ENCODE results near the gene RNU1-3.
A peak's percentile ranks its signal among the peaks of the same experiment; 100 is the strongest.
"Not testable (repeated sequence)": the region's sequence is repeated elsewhere in the genome, so short reads cannot be mapped to it uniquely, and the experiment has no call there.

Gene RNU1-3

GRCh38 chr1:16693449-16694307, 26.9 kb upstream of the RNU1-3 start:
- not testable (repeated sequence) for DNase-seq (ENCODE audit: low spot score)

- DNase-seq (ENCODE audit: low spot score): not testable (repeated sequence)
Observed at GRCh38 chr1:16692717-16693448, 26.1 kb upstream of the RNU1-3 start.

GRCh38 chr1:16692283-16692682, 25.5 kb upstream of the RNU1-3 start:
- not testable (repeated sequence) for DNase-seq (ENCODE audit: low spot score)

DNA sequence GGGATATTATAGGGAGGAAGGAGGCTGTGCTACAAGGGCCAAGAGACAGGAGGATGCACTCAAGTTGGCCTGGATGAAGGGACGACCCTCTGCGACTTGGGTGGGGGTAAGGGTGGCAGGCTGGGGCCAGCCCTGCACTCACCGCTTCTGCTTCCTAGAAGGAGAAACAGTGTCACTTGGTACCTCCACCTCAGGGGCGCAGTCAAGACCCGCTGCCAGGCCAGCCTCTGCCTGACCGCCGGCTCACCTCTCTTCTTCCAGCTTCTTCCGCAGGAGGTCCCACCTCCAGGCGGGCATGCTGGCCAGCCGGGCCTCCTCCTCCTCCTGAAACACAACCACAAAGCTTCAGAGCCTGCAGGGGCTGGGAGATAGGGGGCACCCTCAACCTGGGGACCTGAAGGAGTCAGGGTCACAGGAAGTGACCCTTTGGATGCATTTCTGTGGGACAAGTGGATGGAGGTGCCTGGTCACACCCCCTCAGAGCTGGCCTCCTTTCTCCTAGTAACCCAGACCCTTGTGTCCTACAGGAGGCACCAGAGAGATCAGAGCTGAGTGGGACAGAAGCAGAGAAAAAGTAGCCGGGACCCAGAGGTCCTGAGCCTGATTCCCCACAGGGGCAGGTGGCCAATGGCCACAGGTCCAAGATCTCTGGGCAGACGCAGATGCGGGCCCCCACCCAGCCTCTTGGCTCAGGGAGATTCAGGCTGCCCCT, 24.4 kb upstream of the RNU1-3 start:
- not testable (repeated sequence) for DNase-seq (ENCODE audit: low spot score)

DNA sequence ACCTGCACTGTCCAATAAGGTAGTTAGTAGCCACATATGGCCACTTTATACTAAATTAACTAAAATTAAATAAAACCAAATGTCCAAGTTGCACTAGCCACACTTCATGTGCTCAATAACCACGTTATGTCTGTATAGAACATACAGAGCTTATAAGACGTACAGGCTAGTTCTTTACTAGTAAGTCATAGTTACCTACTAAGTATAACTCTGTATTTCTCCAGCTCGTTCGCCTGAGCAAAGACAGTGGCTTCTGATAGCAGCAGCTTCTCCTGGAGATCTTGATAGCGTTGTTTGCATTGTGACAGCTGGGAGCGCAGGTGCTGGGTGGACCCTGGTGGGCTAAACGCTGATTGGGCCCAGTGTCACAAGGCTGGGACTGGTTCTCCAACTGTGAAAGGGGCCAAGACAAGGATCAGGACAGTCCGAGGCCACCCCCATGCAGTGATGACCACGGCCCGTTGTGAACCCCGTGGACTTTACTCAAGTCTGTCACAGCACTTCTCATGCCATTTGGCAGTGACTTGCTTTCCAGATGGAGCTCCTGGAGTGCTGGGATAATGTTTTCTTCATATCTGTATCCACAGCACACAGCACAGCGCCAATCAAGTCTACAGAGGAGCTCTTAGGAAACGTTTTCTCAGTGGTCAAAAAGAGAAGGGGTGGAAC, 20.5 kb upstream of the RNU1-3 start:
- DNase-seq (ENCODE audit: low spot score): not testable (repeated sequence)

GRCh38 chr1:16685445-16686371, 19.0 kb upstream of the RNU1-3 start:
- not testable (repeated sequence) for DNase-seq (ENCODE audit: low spot score)

DNA sequence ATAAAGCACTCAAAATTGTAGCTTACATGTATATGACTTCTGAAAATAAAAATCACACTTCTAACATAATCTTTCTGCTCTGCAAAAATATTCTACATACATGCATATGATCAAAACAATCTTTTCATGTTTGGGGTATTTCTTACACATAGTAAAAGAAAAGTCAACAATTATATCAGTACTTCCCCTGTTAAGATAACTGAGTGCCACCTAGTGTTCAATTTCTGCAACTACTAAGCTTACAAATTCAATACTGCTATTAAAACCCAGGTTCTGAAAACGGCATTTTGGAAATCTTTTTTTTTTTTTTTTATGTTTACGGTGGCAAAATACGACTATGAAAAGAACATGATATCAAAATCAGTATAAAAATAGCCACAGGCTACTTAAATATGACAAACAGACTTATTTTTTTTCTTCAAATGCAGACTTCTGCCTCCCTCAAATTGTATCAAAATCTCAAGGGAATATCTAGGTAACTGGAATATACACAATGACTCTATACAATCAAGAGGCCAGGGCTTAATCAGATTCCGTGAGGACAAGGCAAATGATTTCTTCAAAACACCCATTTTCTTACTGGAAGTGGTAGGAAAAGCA, 18.1 kb upstream of the RNU1-3 start:
- not testable (repeated sequence) for DNase-seq (ENCODE audit: low spot score)

DNA sequence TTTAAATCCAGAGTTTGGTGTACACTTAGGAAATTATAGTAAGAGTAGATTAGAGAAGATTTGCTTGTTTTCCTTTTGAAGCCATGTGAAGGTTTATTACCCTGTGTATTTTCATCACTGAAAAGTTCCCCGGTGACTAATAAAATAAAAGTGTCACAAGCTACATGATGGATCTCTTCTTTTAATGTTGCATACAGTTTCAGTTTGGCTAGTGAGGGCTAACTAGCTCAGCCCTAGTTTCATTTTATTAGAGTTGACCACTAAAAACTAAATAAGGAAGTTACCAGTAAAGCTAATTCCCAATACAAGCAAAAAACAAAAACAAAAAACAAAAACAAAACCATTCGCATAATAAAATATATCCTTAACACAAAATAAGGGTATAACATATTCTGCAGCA, 17.4 kb upstream of the RNU1-3 start:
- DNase-seq (ENCODE audit: low spot score): not testable (repeated sequence)

GRCh38 chr1:16682803-16683202, 16.1 kb upstream of the RNU1-3 start:
- not testable (repeated sequence) for DNase-seq (ENCODE audit: low spot score)

DNA sequence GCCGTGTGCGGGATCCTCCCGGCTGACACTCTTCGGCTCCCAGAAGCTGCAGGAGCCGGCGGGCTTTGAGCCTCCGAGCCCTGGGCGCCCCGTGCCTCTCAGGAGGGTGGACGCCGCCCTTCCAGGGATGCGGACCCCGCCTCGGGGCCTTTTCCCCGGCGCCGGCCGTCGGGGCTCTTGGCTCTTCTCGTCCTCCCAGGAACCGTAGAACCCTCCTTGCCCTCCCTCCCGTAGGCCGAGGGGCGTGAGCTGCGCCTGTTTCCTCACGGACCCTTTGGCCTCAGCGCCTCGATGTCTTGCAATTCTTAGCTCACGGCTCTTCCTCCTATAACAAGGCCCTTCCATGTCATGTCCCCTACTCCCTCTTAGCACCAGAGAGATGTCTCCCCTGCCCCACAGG, 13.6 kb upstream of the RNU1-3 start:
- not testable (repeated sequence) for DNase-seq (ENCODE audit: low spot score)

DNA sequence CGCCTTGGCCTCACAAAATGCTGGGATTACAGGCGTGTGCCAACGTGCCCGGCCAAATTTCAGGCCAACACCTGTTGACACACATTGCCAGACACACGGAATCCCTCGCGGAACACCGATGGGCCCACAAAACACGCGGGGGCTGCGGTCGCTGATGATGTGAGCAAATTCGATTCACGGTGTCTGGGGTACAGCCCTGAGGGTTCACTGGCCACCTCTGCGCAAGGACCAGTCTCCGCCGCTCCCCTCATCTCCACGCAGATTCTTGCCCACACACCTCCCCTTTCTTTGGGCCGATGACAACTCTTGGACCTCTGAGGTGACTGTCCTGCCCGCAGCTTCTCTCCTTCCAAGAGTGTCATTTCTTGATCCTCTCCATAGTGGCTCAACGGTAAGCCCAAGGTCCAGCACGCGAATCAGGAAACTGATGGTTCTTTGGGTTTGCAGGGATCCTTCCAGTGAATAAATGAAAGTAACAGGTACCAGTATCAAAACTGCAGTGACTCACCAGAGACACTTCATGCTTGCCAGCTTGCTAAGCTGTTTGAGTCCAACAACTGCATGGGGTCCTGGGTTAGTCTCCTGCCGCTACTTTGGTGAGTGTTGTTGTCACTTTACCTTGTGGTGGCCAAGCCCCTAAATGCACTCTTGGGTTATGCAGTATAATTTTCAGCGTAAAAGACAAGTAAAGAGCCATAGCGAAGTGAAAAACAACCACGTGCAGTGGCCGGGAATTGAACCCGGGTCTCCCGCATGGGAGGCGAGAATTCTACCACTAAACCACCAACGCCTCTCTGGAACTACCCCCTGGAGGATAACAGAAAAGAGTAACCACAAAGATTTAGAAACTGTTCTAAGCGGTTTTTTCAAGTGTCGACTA, 11.0 kb upstream of the RNU1-3 start:
- peak; percentile 8 for DNase-seq (ENCODE audit: low spot score)

DNA sequence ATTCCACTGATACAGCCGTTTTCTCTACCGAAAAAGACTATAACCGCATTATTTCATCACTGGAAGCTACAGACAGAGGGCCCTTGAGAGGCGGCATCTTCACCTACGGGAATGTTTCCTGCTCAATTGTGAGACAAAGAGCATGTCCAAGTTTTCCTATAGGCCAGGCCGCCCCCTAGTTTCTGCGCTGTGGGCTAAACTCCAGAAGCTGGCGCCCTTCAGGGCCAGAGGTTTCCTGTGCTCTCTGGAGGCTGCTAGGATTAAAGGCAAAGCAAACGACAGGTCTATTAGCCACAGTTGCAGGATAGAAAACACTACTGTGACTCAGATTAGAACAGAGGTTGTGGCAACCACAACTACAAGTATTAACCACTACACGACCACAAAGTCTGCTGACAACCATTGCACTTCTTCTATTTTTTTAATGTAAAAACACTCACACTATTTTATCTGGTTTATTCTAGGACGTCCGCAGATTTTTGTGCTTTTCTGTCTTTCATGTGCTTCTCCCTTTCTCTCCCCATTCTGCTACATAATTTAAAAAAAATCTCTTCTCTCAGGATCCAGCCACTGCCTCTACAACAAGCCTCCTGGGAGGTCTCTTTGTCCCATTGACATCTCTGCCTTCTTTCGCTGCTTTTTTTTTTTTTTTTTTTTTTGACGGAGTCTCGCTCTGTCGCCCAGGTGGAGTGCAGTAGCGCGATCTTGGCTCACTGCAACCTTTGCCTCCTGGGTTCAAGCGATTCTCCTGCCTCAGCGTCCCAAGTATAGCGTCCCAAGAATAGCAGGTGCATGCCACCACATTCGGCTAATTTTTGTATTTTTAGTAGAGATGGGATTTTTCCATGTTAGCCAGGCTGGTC, 10.1 kb upstream of the RNU1-3 start:
- DNase-seq (ENCODE audit: low spot score): not testable (repeated sequence)

- not testable (repeated sequence) for DNase-seq (ENCODE audit: low spot score)
Observed at GRCh38 chr1:16675118-16675510, 8.4 kb upstream of the RNU1-3 start.

- not testable (repeated sequence) for DNase-seq (ENCODE audit: low spot score)
Observed at GRCh38 chr1:16673976-16674375, 7.2 kb upstream of the RNU1-3 start.

- DNase-seq (ENCODE audit: low spot score): not testable (repeated sequence)
Observed at GRCh38 chr1:16665836-16666235, 912 bp downstream of the RNU1-3 start.

DNA sequence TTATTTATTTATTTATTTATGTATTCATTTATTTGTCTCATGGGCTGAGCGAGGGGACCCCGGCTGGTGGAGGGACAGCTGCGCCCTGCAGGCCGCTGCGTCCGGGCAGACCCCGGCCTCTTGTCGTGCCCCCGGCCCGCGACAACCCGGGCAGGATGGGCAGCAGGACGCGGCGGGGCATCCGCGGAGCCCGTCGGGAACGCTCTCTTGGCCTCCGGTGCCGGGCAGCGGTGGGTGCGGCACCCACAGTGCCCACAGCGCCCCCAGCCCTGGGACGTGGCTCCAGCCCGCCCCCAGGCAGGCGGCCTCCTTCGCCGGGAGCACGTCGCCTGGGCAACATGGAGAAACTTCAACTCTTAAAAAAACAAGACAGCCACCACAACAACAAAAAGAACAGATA, 8.5 kb downstream of the RNU1-3 start:
- DNase-seq (ENCODE audit: low spot score): not testable (repeated sequence)

GRCh38 chr1:16656981-16657683, 9.6 kb downstream of the RNU1-3 start:
- not testable (repeated sequence) for DNase-seq (ENCODE audit: low spot score)

GRCh38 chr1:16656574-16656973, 10.2 kb downstream of the RNU1-3 start:
- DNase-seq (ENCODE audit: low spot score): not testable (repeated sequence)

Measured in hepatic stellate cell (primary cell).